Liver (tissue), 3 donors: Measurements from ENCODE around the gene GPD1.

ENCODE experiments used
- ATF3 ChIP-seq: IDR thresholded peaks from 2 replicates; pipeline ENCODE4 v1.6.1; 2016; ENCODE audit warnings: antibody characterized with exemption
- CTCF ChIP-seq: fragments of 150-350 bp; IDR thresholded peaks from 2 replicates; pipeline ENCODE4 v1.5.1; 2017; ENCODE audit warnings: improper control_type of control experiment, low read depth, low read length; ENCODE audit not compliant: missing input control
- FOXA1 ChIP-seq: IDR thresholded peaks from 2 replicates; pipeline ENCODE4 v1.6.1; 2016; ENCODE audit warnings: antibody characterized with exemption
- JUND ChIP-seq, 2 donors: IDR thresholded peaks; 2 replicates each; pipeline ENCODE4 v1.6.1; 2016; ENCODE audit warnings: antibody characterized with exemption in 2 of 2
- MAX ChIP-seq: IDR thresholded peaks from 2 replicates; pipeline ENCODE4 v1.6.1; 2016; ENCODE audit warnings: antibody characterized with exemption
- NR2F2 ChIP-seq: IDR thresholded peaks from 2 replicates; pipeline ENCODE4 v1.6.1; 2016; ENCODE audit warnings: antibody characterized with exemption
- RAD21 ChIP-seq, 2 donors: IDR thresholded peaks; 2 replicates each; pipeline ENCODE4 v1.6.1; 2016; ENCODE audit warnings: antibody characterized with exemption in 2 of 2, mild to moderate bottlenecking in 2 of 2
- SP1 ChIP-seq: IDR thresholded peaks from 2 replicates; pipeline ENCODE4 v1.6.1; 2018; ENCODE audit warnings: antibody characterized with exemption, mild to moderate bottlenecking
- TAF1 ChIP-seq: conservative IDR thresholded peaks from 2 replicates; pipeline ENCODE4 v1.6.1; 2016; ENCODE audit warnings: antibody characterized with exemption, mild to moderate bottlenecking
- TF ChIP-seq, protein P1 (sequence below): IDR thresholded peaks from 2 replicates; pipeline ENCODE4 v1.6.1; 2016; ENCODE audit warnings: antibody characterized with exemption, mild to moderate bottlenecking
- donor health status: healthy.
- donor health status: healthy.

DNA sequence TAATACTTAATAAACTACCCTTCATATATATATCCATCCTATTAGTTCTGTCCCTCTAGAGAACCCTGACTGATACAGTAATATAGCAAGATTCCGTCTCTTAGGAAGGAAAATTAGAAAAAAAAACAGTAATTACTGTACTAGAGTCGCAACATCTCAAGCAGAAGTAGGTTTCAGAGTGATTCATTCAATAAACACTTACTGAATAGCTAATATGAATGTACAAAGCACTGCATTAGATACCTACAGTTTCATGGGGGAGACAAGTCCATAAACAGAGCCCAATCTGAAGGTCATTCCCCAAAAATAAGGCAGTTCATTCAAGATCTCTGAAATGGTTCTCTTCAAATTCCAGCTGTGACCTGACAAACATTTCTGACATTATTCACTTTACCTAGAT, 53.5 kb downstream of the GPD1 start:
- TF ChIP-seq MAX = no peak
- TF ChIP-seq CTCF = no peak
- TF ChIP-seq JUND (IDR thresholded peaks at IDR 0.05) = no peak
- TF ChIP-seq RAD21 (IDR thresholded peaks at IDR 0.05) = no peak
- no peak for TF ChIP-seq SP1
- no peak for TF ChIP-seq NR2F2
- no peak for TF ChIP-seq TAF1
- TF ChIP-seq, protein P1, sequence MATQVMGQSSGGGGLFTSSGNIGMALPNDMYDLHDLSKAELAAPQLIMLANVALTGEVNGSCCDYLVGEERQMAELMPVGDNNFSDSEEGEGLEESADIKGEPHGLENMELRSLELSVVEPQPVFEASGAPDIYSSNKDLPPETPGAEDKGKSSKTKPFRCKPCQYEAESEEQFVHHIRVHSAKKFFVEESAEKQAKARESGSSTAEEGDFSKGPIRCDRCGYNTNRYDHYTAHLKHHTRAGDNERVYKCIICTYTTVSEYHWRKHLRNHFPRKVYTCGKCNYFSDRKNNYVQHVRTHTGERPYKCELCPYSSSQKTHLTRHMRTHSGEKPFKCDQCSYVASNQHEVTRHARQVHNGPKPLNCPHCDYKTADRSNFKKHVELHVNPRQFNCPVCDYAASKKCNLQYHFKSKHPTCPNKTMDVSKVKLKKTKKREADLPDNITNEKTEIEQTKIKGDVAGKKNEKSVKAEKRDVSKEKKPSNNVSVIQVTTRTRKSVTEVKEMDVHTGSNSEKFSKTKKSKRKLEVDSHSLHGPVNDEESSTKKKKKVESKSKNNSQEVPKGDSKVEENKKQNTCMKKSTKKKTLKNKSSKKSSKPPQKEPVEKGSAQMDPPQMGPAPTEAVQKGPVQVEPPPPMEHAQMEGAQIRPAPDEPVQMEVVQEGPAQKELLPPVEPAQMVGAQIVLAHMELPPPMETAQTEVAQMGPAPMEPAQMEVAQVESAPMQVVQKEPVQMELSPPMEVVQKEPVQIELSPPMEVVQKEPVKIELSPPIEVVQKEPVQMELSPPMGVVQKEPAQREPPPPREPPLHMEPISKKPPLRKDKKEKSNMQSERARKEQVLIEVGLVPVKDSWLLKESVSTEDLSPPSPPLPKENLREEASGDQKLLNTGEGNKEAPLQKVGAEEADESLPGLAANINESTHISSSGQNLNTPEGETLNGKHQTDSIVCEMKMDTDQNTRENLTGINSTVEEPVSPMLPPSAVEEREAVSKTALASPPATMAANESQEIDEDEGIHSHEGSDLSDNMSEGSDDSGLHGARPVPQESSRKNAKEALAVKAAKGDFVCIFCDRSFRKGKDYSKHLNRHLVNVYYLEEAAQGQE = no peak
- no peak for TF ChIP-seq FOXA1
- no peak for TF ChIP-seq ATF3
